HepG2 (cell line): ENCODE data around the gene CYSRT1. TPM values are rescaled to one million over a fixed set of nuclear protein-coding genes. Genes with fewer than 3 reads are reported as not detected.
A peak's percentile ranks its signal among the peaks of the same experiment; 100 is the strongest.

Source experiments
- MTF1 ChIP-seq: sonication (generic); formaldehyde crosslinking; IDR thresholded peaks from 2 replicates; pipeline ENCODE4 v1.5.0; 2020; ENCODE audit warnings: missing genetic modification reagents
- RBFOX2 ChIP-seq: fragments of 200-400 bp; formaldehyde crosslinking; IDR thresholded peaks from 2 replicates; pipeline ENCODE4 v1.6.1; 2017; ENCODE audit warnings: low read depth, mild to moderate bottlenecking, low read length
- SALL2 ChIP-seq: sonication (generic); formaldehyde crosslinking; IDR thresholded peaks from 2 replicates; pipeline ENCODE4 v1.8.1; 2023; ENCODE audit warnings: mild to moderate bottlenecking, missing genetic modification reagents, inconsistent platforms
- polyA plus RNA-seq, 8 experiments: library from polyadenylated mRNA; depleted of rRNA in 3 of 8; stranded (reverse) in 7 of 8; unstranded in 1 of 8; fragments of >200 nt; fragmentation: Illumina TruSeq in 4 of 8; extraction: Trizol in 4 of 8; gene quantifications; 2 replicates each; pipeline versions ENCODE4 v1.2.1 to v1.2.3, GENCODE V29; 2011 to 2016; ENCODE audit warnings: low read depth in 4 of 8, missing spikeins in 1 of 8, mixed read lengths in 1 of 8; ENCODE audit not compliant: insufficient read depth in 1 of 8
- total RNA-seq, 5 experiments: library from RNA; depleted of rRNA; stranded (reverse); fragments of >200 nt; fragmentation: Illumina TruSeq; extraction: Trizol; gene quantifications; 2 replicates each; pipeline ENCODE4 v1.2.3, GENCODE V29; 2016; ENCODE audit warnings: low read depth in 1 of 5
- TF ChIP-seq, protein P1 (sequence below): sonication (generic); formaldehyde crosslinking; IDR thresholded peaks from 2 replicates; pipeline ENCODE4 v1.4.0; 2020; ENCODE audit warnings: mild to moderate bottlenecking, missing genetic modification reagents
- TF ChIP-seq, protein P2 (sequence below): sonication (generic); formaldehyde crosslinking; IDR thresholded peaks from 2 replicates; pipeline ENCODE4 v1.4.0; 2020; ENCODE audit warnings: missing genetic modification reagents
- TF ChIP-seq, protein P3 (sequence below): sonication (generic); formaldehyde crosslinking; IDR thresholded peaks from 2 replicates; pipeline ENCODE4 v1.4.0; 2020; ENCODE audit warnings: missing genetic modification reagents, borderline replicate concordance
- TF ChIP-seq, protein P4 (sequence below): sonication (generic); formaldehyde crosslinking; IDR thresholded peaks from 2 replicates; pipeline ENCODE4 v1.4.0; 2020; ENCODE audit warnings: mild to moderate bottlenecking, missing genetic modification reagents, borderline replicate concordance

The CYSRT1 gene
- total and polyA plus RNA-seq, 2 of the 13 experiments (the other 11 are each of a cell fraction or from before 2014, with no cell fraction given): 1.5 to 2.1 TPM

DNA sequence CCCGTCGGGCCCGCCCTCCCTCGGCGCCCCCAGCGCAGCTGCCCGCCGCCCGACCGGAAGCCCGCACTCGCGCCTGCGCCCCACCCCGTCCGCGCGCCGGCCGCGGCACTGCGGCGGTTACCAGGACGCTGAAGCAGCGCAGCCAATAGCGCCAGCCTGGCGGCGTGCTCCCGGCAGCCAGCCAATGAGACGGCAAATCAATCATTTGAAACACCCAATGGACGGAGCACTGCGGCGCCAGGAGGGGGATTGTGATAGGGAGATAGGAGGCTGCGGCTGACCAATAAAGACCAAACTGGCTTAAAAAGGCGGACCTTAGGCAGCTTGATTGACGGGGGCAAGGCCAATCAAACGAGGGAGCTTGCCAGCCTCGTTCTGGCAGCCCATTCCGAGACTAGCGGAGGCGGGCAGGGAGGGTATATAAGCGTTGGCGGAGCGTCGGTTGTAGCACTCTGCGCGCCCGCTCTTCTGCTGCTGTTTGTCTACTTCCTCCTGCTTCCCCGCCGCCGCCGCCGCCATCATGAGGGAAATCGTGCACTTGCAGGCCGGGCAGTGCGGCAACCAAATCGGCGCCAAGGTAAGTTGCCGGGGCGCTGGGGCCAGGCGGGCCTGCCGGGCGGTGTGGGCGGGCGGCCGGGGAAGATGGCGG is 16.0 kb downstream of the CYSRT1 start, which contains the start of gene TUBB4B (continued):
- TF ChIP-seq, protein P1, sequence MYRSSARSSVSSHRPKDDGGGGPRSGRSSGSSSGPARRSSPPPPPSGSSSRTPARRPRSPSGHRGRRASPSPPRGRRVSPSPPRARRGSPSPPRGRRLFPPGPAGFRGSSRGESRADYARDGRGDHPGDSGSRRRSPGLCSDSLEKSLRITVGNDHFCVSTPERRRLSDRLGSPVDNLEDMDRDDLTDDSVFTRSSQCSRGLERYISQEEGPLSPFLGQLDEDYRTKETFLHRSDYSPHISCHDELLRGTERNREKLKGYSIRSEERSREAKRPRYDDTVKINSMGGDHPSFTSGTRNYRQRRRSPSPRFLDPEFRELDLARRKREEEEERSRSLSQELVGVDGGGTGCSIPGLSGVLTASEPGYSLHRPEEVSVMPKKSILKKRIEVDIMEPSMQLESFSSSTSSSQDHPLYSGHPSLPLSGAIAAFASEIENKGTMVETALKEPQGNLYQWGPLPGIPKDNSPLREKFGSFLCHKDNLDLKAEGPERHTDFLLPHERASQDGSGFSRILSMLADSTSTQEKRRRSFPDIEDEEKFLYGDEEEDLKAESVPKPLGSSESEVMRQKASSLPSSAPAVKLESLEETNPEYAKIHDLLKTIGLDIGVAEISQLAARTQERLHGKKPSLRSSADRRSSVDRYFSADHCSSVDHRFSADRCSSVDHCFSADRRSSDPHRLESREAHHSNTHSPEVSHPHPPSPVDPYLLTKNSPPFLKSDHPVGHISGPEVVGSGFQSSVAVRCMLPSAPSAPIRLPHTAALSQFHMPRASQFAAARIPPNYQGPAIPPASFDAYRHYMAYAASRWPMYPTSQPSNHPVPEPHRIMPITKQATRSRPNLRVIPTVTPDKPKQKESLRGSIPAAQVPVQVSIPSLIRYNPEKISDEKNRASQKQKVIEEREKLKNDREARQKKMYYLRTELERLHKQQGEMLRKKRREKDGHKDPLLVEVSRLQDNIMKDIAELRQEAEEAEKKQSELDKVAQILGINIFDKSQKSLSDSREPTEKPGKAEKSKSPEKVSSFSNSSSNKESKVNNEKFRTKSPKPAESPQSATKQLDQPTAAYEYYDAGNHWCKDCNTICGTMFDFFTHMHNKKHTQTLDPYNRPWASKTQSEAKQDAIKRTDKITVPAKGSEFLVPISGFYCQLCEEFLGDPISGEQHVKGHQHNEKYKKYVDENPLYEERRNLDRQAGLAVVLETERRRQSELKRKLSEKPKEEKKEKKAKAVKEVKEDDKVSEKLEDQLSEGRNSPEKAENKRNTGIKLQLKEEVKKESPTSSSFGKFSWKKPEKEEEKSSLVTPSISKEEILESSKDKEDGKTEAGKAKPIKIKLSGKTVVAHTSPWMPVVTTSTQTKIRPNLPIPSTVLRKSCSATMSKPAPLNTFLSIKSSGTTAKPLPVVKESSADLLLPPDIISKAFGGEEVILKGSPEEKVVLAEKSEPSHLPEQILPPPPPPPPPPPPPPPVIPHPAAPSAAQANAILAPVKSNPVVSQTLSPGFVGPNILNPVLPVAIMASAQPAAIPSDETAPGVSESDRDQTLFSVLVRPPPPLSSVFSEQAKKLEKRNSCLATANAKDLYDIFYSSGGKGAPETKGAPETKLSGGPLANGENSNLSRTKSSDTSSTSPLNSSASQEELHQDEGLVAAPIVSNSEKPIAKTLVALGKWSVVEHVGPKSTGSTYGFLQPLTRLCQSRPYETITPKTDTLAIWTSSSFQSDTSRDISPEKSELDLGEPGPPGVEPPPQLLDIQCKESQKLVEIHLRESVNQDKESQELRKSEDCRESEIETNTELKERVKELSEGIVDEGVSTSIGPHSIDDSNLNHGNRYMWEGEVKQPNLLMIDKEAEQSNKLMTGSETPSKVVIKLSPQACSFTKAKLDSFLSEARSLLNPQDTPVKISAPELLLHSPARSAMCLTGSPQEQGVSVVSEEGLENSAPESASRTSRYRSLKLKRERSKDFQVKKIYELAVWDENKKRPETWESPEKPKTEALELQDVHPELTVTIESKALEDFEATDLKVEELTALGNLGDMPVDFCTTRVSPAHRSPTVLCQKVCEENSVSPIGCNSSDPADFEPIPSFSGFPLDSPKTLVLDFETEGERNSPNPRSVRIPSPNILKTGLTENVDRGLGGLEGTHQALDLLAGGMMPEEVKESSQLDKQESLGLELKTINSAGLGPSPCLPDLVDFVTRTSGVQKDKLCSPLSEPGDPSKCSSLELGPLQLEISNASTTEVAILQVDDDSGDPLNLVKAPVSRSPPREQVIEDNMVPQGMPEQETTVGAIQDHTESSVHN (CRISPR knock-in tag): no peak
- peak; percentile 87 for TF ChIP-seq RBFOX2
- TF ChIP-seq, protein P2, sequence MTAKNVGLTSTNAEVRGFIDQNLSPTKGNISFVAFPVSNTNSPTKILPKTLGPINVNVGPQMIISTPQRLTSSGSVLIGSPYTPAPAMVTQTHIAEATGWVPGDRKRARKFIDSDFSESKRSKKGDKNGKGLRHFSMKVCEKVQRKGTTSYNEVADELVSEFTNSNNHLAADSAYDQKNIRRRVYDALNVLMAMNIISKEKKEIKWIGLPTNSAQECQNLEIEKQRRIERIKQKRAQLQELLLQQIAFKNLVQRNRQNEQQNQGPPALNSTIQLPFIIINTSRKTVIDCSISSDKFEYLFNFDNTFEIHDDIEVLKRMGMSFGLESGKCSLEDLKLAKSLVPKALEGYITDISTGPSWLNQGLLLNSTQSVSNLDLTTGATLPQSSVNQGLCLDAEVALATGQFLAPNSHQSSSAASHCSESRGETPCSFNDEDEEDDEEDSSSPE (CRISPR knock-in tag): peak; percentile 70
- TF ChIP-seq, protein P3, sequence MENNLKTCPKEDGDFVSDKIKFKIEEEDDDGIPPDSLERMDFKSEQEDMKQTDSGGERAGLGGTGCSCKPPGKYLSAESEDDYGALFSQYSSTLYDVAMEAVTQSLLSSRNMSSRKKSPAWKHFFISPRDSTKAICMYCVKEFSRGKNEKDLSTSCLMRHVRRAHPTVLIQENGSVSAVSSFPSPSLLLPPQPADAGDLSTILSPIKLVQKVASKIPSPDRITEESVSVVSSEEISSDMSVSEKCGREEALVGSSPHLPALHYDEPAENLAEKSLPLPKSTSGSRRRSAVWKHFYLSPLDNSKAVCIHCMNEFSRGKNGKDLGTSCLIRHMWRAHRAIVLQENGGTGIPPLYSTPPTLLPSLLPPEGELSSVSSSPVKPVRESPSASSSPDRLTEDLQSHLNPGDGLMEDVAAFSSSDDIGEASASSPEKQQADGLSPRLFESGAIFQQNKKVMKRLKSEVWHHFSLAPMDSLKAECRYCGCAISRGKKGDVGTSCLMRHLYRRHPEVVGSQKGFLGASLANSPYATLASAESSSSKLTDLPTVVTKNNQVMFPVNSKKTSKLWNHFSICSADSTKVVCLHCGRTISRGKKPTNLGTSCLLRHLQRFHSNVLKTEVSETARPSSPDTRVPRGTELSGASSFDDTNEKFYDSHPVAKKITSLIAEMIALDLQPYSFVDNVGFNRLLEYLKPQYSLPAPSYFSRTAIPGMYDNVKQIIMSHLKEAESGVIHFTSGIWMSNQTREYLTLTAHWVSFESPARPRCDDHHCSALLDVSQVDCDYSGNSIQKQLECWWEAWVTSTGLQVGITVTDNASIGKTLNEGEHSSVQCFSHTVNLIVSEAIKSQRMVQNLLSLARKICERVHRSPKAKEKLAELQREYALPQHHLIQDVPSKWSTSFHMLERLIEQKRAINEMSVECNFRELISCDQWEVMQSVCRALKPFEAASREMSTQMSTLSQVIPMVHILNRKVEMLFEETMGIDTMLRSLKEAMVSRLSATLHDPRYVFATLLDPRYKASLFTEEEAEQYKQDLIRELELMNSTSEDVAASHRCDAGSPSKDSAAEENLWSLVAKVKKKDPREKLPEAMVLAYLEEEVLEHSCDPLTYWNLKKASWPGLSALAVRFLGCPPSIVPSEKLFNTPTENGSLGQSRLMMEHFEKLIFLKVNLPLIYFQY (CRISPR knock-in tag): no peak; the same call in 1 of the 2 replicates
- 0 out of 2 replicates have a peak, but pooled peaks have one; percentile 65 for TF ChIP-seq MTF1 (CRISPR knock-in tag)
- TF ChIP-seq, protein P4, sequence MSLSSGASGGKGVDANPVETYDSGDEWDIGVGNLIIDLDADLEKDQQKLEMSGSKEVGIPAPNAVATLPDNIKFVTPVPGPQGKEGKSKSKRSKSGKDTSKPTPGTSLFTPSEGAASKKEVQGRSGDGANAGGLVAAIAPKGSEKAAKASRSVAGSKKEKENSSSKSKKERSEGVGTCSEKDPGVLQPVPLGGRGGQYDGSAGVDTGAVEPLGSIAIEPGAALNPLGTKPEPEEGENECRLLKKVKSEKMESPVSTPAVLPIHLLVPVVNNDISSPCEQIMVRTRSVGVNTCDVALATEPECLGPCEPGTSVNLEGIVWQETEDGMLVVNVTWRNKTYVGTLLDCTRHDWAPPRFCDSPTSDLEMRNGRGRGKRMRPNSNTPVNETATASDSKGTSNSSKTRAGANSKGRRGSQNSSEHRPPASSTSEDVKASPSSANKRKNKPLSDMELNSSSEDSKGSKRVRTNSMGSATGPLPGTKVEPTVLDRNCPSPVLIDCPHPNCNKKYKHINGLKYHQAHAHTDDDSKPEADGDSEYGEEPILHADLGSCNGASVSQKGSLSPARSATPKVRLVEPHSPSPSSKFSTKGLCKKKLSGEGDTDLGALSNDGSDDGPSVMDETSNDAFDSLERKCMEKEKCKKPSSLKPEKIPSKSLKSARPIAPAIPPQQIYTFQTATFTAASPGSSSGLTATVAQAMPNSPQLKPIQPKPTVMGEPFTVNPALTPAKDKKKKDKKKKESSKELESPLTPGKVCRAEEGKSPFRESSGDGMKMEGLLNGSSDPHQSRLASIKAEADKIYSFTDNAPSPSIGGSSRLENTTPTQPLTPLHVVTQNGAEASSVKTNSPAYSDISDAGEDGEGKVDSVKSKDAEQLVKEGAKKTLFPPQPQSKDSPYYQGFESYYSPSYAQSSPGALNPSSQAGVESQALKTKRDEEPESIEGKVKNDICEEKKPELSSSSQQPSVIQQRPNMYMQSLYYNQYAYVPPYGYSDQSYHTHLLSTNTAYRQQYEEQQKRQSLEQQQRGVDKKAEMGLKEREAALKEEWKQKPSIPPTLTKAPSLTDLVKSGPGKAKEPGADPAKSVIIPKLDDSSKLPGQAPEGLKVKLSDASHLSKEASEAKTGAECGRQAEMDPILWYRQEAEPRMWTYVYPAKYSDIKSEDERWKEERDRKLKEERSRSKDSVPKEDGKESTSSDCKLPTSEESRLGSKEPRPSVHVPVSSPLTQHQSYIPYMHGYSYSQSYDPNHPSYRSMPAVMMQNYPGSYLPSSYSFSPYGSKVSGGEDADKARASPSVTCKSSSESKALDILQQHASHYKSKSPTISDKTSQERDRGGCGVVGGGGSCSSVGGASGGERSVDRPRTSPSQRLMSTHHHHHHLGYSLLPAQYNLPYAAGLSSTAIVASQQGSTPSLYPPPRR: no peak
- peak; percentile 59; the same call in 1 of the 2 replicates for TF ChIP-seq SALL2 (CRISPR knock-in tag)
